Uterus (tissue), 2 donors: Measurements from ENCODE around the gene DYTN.

Experiments used
- CTCF ChIP-seq, 4 experiments: fragments of 200-600 bp in 2 of 4; fragments of 450-650 bp in 2 of 4; sonication (generic) in 2 of 4; IDR thresholded peaks; one replicate each; pipeline ENCODE4 v1.5.1; 2016 to 2019; ENCODE audit warnings: antibody characterized with exemption in 4 of 4, mild to moderate bottlenecking in 2 of 4, moderate library complexity in 1 of 4
- POLR2A ChIP-seq, 2 donors: fragments of 450-650 bp; IDR thresholded peaks; one replicate each; pipeline ENCODE4 v1.6.1; 2016; ENCODE audit warnings: antibody characterized with exemption in 2 of 2, mild to moderate bottlenecking in 1 of 2, moderate library complexity in 1 of 2

GRCh38 chr2:206683546-206683945 is 34.6 kb downstream of the DYTN start:
- TF ChIP-seq POLR2A (IDR thresholded peaks at IDR 0.05): no peak
- TF ChIP-seq CTCF (IDR thresholded peaks at IDR 0.05): no peak
